EL (cell line): Measurements from ENCODE around the gene TMEM222.
"Not testable (repeated sequence)": the region's sequence is repeated elsewhere in the genome, so short reads cannot be mapped to it uniquely, and the experiment has no call there.

Experiments used
- DNase-seq: peaks from one replicate; pipeline ENCODE4 v3.0.0-alpha.2; 2016

TMEM222 gene, protein sequence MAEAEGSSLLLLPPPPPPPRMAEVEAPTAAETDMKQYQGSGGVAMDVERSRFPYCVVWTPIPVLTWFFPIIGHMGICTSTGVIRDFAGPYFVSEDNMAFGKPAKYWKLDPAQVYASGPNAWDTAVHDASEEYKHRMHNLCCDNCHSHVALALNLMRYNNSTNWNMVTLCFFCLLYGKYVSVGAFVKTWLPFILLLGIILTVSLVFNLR

DNA sequence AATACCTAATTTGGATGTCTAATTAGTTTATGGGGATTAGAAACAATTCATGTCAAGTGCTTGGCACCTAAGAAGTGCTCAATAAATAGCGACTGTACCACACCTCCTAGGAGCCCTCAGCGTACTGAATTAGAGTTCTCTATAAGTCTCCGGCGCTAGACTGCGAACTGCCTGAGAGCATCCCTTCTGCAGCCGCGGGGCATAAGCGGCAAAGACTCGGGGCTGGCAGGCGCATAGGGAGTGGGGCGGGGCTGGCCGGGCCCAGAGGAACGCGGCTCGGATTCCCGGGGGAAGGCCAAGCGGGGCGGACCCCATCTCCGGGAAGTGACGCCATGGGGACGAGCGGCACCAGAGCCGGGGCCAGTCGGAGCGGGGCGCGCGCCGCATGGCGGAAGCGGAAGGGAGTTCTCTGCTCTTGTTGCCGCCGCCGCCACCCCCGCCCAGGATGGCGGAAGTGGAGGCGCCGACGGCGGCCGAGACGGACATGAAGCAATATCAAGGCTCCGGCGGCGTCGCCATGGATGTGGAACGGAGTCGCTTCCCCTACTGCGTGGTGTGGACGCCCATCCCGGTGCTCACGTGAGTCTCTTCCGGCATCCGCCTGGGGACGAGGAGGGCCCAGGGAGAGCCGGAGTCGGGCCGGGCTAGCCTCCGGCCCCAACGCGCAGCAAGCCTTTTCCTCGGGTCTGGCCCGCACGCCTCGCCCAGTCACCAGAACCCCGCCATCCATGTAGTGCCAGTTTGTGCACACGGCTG is at the start of gene TMEM222:
Gene TMEM222, plus strand, starts transcription at position 351 of the 756 bp plus-strand sequence. Its CDS starts 35 bp downstream, at position 386.
- peak; percentile 98 for DNase-seq

DNA sequence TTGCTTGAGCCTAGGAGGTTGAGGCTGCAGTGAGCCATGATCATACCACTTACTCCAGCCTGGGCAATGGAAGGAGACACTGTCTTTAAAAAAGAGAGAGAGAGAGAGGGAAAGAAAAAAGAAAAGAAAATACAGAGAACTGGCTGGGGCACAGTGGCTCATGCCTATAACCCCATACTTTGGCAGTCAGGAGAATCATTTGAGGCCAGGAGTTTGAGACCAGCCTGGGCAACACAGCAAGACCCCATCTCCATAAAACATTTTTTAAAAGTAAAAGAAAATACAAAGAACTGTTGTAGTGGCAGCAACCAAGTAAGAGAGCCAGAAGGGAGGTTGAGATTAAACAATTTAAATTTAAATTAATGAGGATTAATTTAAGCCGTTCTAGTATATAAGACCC is 47.8 kb upstream of the TMEM222 start:
- no peak for DNase-seq

DNA sequence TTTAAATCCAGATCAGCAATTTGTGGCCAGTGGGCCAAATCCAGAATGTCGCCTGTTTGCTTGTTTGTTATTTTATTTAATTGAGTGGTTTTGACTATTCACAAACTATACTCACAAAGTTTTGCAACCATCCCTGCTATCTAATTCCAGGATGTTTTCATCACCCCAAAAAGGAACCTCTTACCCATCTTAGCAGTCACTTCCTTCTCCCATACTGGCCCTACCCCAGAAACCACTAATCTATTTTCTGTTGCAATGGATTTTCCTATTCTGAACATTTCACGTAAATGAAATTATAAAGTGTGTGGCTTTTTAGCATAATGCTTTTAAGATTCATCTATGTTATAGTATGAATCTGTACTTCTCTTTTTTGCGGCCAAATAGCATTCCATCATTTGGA is 46.3 kb upstream of the TMEM222 start:
- DNase-seq = no peak

DNA sequence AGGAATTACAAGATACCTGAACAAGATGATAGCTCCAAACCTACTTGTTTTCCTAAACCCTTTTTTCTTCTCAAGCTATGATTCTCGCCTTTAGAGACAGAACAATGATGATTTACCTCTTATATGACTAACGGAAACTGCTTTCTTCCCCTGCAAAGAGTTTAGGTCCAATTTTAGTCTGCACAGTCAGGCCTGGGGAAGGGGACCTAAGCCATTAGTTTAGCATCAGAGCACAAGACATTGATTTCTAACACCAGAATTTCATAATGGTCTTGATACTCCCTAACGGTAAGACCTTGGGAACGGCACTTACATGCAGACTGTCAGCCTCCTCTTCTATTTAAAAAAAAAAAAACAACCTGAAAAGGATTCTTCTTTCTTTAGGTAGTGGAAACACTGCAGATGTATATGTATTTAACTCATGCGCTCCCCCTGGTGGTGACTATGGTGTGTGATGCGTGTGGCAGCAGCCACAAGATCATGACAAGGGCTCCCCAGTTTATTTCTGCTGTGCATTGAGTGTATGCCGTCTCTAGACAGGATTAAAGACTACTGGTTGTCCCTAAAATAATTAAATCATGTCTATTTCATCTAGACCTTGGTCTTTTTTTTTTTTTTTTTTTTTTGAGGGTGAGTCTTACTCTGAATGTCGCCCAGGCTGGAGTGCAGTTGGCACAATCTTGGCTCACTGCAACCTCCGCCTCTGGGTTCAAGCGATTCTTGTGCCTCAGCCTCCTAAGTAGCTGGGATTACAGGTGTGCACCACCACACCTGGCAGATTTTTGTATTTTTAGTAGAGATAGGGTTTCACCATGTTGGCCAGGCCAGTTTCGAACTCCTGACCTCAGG is 37.3 kb upstream of the TMEM222 start:
- DNase-seq = peak; percentile 78

DNA sequence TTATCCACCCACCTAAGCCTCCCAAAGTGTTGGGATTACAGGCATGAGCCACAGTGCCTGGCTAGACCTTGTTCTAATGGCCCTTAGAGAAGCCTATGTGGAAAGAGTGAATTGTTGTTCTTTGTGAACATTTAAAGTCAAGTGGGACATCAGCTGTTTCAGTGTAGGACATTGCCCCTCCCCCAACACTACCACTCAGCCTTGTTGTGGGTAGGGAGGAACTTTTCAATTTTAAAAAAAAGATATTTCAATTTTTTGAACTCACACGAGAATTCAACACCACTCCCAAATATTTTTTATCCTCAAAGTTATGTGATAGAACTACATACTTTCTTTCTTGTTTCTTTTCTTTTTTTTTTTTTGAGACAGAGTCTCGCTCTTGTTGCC is 36.7 kb upstream of the TMEM222 start:
- no peak for DNase-seq

DNA sequence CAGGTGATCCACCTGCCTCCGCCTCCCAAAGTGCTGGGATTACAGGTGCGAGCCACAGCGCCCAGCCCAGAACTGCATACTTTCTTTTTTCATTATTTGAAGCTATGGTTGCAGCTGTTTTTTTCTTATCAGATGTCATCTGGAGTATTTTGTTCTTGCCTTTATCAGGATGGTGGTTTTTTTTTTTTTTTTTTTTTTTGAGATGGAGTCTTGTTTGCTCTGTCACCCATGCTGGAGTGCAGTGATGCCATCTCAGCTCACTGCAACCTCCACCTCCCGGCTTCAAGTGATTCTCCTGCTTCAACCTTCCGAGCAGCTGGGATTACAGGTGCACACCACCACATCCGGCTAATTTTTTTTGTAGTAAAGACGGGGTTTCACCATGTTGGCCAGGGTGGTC is 36.1 kb upstream of the TMEM222 start:
- DNase-seq = not testable (repeated sequence)

DNA sequence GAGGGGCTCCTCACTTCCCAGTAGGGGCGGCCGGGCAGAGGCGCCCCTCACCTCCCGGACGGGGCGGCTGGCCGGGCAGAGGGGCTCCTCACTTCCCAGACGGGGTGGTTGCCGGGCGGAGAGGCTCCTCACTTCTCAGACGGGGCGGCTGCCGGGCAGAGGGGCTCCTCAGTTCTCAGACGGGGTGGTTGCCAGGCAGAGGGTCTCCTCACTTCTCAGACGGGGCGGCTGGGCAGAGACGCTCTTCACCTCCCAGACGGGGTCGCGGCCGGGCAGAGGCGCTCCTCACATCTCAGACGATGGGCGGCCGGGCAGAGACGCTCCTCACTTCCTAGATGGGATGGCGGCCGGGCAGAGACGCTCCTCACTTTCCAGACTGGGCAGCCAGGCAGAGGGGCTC is 32.8 kb upstream of the TMEM222 start:
- not testable (repeated sequence) for DNase-seq

DNA sequence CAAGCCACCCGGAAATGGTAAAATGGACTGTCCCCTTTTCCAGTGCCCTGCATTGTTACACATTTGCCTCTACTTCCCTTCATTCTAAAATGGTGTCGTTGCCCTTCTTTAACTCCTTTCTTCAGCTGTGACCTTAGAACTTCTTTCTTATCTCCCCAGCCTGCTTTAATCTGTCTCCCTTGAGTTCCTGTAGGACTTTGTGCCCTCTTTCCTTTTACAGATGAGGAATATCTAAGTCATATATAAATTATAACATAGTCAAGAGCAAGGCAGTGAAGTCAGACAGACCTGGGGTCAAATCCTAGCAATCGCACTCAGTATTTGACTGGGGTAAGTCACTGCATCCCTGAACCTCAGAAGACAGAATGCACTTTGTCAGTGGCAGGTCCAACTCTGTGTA is 31.4 kb upstream of the TMEM222 start:
- no peak for DNase-seq

DNA sequence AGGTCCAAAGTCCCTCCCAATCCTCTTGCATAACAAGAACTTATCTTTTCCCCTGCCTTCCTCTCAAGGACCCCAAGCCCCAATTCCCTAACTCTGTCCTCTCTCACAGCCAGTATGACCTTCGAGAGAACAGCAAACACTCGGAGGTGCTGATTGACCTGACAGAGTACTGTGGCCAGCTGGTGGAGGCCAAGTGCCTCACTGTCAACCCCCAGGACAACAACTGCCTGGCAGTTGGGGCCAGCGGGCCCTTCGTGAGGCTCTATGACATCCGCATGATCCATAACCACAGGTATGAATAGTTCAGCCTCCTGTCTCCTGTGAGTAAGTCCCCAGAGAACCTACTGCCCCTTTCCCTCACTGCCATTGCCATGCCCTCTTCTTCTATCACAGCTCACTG is 29.9 kb upstream of the TMEM222 start:
- DNase-seq = peak; percentile 59

DNA sequence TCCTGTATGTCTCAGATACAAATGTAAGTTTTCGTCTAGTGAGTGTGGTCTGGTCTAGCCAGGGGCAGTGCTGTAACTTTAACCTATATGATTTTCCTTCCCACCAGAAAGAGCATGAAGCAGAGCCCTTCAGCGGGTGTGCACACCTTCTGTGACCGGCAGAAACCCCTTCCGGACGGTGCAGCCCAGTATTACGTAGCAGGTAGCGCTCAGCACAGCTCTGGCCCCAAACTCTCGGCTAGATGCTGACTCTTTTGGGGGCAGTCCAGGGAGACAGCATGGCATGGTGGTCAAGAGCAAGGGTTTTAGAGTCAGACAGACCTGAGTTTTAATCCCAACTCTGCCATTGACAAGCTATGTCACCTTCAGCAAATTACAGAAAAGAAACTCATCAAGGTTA is 28.0 kb upstream of the TMEM222 start:
- DNase-seq = no peak

DNA sequence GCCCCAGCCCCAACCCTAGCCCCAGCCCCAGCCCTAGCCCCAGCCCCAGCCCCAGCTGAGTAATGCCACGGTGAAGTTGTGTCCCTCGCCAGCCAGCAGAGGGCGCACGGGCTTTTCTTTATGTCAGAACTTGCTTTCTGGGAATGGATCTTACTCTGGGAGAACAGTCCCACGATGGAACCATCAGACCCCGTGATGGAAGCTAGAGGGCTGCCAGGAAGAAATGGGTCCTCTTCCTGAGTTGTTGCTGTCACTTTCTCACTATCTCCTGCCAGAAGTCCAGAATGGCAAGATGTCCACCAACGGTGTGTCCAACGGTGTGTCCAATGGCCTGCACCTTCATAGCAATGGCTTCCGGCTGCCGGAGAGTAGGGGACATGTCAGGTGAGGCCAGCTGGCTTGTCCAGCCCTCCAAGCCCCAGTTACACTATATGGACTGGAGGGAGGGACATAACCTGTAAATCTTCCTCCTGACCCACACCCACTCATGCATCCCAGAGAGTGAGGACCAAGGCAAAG is 25.1 kb upstream of the TMEM222 start:
- DNase-seq = peak; percentile 62

DNA sequence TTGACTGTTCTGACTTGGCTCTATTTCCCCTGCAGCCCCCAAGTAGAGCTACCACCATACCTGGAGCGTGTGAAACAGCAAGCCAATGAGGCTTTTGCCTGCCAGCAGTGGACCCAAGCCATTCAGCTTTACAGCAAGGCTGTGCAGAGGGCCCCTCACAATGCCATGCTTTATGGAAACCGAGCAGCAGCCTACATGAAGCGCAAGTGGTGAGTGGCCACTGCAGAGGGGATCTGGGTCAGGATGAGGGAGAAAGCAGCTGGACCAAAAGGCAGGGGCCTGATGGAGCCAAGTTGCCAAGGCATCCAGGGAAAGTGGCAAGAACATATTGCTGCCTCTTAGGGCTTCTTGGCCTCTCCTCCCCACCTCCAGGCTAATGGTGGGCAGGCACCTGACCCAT is 24.1 kb upstream of the TMEM222 start:
- no peak for DNase-seq

DNA sequence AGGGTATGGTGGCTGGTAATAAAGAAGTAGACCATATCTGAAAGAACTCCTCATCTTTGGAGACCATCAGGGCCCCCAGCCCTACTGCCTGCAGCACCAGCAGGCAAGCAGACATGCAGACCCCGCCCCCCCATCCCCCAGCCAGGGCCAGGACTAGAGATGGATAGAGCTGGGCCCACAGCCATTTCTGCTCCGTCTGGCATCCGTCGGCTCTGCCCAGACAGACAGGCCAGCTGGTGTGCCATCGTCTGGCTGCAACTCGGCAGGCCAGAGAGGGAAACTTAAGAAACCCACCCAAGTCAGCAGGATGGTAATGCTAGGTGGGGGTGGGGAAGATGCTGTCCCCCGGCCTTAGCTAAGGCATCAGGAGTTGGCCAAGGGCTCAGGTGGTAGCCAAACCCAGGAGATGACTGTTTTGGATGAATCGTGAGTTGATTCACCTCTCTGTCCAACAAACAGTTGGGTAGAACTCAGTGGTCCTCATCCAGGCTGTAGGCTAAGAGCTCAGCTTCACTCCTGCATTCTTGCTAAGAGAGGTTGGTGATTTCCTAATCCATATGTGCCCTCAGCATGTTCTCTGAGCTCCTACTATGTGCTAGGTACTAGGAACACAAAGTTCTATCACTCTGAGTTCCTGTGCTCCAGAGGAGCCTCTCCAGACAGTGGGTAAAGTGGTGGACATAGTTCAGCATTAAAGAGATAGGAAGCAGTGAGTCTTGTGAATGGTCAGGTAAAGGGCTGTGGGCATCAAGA is 23.2 kb upstream of the TMEM222 start:
- no peak for DNase-seq

DNA sequence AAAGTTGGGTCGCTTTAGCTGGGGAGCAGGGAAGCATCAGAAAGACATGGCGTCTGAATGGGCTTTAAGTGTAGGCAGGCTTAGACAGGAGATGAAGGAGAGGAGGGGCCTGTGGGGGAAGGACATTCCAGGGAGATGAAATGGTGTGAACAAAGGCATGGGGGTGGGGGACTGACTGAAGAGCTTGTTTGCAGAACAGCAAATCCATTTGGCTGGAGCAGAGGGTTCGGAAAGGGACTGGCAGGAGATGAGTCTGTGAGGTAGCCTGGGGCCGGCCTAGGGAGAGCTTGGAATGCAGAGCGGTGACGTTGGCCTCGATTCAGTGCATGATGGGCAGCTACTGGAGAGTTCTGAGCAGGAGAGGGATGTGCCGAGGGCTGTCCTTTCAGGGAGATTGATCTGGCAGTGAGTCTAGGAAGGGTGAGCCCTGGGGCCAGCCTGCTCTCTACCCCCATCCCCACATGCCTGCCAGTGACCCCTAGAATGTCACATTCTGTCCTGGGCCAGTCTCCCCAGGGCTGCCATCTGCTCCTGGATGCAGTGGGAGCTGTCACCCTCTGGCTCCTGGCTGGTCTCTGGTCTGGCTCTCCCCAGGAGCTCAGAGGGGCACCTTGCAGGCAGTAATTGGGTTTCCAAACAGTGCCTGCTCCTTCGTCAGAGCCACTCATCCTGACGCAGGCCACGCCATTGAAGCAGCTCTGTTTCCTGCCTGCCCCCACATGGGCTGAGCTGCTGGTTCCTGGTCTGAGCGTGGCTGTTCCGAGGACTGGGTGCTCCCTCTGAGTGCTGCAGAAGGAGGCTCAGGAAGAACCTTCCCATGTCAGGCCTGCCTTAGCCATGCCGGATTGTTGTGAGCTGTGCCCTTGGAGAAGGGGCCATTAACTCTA is 22.3 kb upstream of the TMEM222 start:
- peak; percentile 100 for DNase-seq

DNA sequence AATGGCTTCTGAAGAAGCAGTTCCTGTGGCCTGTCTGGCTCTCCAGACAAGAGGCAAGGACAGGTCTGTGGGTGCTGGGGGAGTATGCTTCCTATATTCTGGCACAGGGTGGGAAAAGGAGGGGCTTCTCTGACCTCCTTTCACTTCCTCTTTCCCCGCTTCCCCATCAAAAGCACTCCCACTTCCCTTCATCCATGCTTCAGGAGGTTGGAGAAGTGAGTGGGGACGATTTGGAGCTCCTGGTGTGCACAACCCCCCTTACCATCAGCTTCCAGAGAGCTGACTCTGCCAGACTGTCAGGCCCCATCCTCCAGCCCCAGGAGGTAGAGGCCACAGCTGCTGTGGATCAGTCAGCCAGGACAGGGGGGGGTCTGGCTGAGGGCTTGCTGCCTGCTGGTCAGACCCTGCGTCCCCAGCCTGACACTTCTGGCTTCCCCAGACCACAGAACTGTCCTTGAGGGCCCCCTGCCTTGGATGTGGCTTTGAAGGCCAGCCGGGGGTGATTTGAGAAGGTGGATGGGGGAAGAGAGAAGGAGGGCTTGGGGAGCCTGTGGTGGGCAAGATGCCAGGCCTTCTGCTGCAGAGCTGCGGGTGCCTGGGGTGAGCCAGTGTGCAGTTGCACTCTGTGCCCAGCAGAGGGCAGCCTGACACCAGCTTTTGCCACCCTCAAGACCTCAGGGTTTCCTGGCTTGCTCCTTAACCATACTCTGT is 21.5 kb upstream of the TMEM222 start:
- peak; percentile 91 for DNase-seq

DNA sequence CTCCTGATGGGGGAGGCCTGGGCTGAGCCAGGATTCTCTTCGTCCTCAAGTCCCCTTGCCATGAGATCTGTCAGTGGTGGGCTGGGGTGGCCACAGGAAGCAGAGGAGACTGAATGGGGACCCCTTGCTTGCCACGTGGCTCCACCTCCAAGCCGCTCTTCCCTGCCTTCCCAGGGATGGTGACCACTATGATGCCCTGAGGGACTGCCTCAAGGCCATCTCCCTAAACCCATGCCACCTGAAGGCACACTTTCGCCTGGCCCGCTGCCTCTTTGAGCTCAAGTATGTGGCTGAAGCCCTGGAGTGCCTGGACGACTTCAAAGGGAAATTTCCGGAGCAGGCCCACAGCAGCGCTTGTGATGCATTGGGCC is 20.9 kb upstream of the TMEM222 start:
- no peak for DNase-seq

DNA sequence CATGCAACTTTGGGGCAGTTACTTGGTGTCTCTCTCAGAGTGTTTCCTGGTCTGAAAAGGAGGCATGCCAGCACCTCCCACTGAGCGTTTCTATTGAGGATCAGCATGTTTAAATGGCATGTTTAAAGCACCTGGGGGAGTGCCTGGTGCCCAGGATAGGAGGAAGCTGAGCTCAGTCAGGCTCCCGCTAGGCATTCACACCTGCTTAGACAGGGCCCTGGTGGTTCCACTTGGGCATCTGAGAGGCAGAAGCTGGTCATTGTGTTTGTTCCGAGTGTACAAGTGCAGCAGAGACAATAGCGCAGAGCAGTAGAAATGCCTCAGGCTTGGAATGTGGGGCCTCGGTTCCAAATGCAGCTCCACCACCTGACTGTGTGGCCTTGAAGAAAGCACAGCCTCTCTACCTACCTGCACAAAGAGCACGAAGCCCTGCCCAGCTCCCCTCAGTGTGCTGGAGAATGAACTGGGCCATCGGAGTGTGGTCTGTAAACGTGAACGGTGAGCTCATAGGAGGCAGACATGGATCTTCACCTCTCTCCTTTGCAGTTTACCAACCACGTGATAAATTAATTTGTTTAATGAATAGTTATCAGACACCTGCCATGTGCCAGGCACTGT is 20.3 kb upstream of the TMEM222 start:
- no peak for DNase-seq

DNA sequence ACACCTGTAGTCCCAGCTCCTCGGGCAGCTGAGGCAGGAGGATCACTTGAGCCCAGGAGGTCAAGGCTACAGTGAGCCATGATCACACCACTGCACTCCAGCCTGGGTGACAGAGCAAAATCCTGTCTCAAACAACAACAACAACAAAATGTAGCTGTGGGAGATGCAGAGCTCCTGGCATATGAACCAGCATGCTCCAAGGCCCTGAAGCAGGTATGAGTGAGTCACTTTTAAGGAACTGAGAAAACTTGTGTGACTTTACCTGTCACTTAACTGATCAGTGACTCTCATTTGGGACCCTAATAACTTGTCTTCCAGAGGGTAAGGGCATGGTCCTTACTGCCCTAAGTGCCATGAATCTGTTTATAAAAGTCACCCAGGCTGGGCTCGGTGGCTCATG is 19.4 kb upstream of the TMEM222 start:
- DNase-seq = no peak

DNA sequence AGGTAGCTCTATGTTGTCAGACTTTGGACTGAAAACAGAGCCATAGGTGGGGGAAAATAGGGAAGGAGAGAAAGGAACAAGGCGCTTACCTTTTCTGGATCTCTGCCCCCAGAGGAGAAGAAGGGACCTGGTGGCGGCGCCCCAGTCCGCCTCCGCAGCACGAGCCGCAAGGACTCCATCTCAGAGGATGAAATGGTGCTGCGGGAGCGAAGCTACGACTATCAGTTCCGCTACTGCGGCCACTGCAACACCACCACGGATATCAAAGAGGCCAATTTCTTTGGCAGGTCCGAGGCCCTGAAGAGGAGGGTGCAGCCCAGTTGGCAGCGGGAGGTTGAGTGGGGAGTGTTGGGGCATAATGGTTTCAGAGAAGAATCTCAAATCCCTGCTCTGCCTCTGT is 18.5 kb upstream of the TMEM222 start:
- no peak for DNase-seq

DNA sequence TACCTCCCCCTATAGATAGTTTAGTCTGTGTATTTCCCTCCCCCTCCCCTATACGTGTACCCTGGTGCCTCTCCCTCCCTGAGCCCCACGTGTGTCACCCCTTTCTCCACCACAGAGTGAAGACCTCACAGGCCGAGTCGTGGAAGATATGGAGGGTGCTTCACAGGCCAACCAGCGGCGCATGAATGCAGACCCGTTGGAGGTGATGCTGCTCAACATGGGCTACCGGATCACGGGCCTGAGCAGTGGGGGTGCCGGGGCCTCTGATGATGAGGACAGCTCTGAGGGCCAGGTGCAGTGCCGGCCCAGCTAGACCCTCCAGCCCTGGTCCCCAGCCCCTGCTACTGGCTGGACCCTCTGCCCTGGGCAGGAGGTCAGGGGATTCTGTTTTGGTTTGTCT is 15.9 kb upstream of the TMEM222 start:
- DNase-seq = no peak
